HCT116 (cell line): ENCODE results near the gene ADAMTS14. TPM values are rescaled to one million over a fixed set of nuclear protein-coding genes. Genes with fewer than 3 reads are reported as not detected.

Experiments
- ATAC-seq: fragments of 200-7000 bp; cut with Tn5 transposase; 2 replicates; pipeline ENCODE4 v1.9.1; 2020; ENCODE audit warnings: mild to moderate bottlenecking, moderate library complexity
- BruUV-seq: library from RNA; stranded (reverse); fragments of 400-500 nt; replicated peaks from 2 replicates; lab custom pipeline; 2021; lab: Mats Ljungman, UMichigan
- CTCF ChIA-PET: fragments of 300-600 bp; sonication (Branson Sonifier 250); formaldehyde crosslinking; loops from one replicate; lab custom pipeline; 2021; ENCODE audit warnings: antibody characterized with exemption; lab: Charles Lee
- POLR2A ChIA-PET: fragments of 300-600, 350-600 bp; sonication (Branson Sonifier 250); formaldehyde crosslinking; loops from one replicate; lab custom pipeline; 2021; ENCODE audit warnings: antibody characterized with exemption; lab: Charles Lee
- RAD21 ChIA-PET, 2 experiments: fragments of 300-600 bp; sonication (Branson Sonifier 250); formaldehyde crosslinking; loops; one replicate each; lab custom pipeline; 2023; ENCODE audit warnings: low total read pairs in 2 of 2; ENCODE audit not compliant: uncharacterized antibody in 2 of 2, unreplicated experiment in 2 of 2, low non-redundant PET in 1 of 2; lab: Charles Lee
- DNase-seq: peaks from one replicate; pipeline ENCODE4 v3.0.0-alpha.2; 2010; ENCODE audit warnings: low read depth, low spot score
- H2AFZ ChIP-seq: fragments of 200-600 bp; shearing (Covaris generic), sonication (generic); 2 replicates; pipeline ENCODE4 v1.6.1; 2017; ENCODE audit warnings: low read depth, mixed run types, mixed read lengths, antibody characterized with exemption, low read length; ENCODE audit not compliant: poor library complexity, severe bottlenecking
- H3K27ac ChIP-seq: 2 replicates; pipeline ENCODE4 v1.5.1; 2012; ENCODE audit warnings: low read depth, low read length
- H3K27me3 ChIP-seq: fragments of 200-600 bp; sonication (generic); 2 replicates; pipeline ENCODE4 v1.6.1; 2016; ENCODE audit warnings: mixed run types, low read length, mixed read lengths; ENCODE audit not compliant: insufficient read depth
- H3K36me3 ChIP-seq, 2 experiments: fragments of 200-500 bp in 1 of 2; fragments of 200-600 bp in 1 of 2; sonication (Bioruptor generic) in 1 of 2; sonication (generic) in 1 of 2; 2 replicates each; pipeline versions ENCODE4 v1.5.1 to v1.6.1; 2014 to 2016; ENCODE audit warnings: low read length in 2 of 2, inconsistent platforms in 1 of 2, mixed read lengths in 1 of 2, mixed run types in 1 of 2; ENCODE audit not compliant: insufficient read depth in 2 of 2, control insufficient read depth in 1 of 2
- H3K4me1 ChIP-seq, 2 experiments: fragments of 200-600 bp in 1 of 2; sonication (generic) in 1 of 2; 2 replicates each; pipeline versions ENCODE4 v1.5.1 to v1.6.1; 2012 to 2017; ENCODE audit warnings: low read length in 2 of 2, inconsistent platforms in 1 of 2, mild to moderate bottlenecking in 1 of 2, mixed read lengths in 1 of 2, mixed run types in 1 of 2, moderate library complexity in 1 of 2; ENCODE audit not compliant: insufficient read depth in 2 of 2, control insufficient read depth in 1 of 2
- H3K4me2 ChIP-seq: fragments of 200-600 bp; sonication (generic); 2 replicates; pipeline ENCODE4 v1.6.1; 2017; ENCODE audit warnings: mixed run types, low read length, mixed read lengths
- H3K4me3 ChIP-seq, 2 experiments: fragments of 200-600 bp in 1 of 2; sonication (generic) in 1 of 2; replicated peaks in 1 of 2; 2 replicates each; pipeline ENCODE4 v1.5.1; 2011 to 2016; ENCODE audit warnings: low read length in 2 of 2, control low read depth in 1 of 2, low read depth in 1 of 2, mild to moderate bottlenecking in 1 of 2, mixed read lengths in 1 of 2, mixed run types in 1 of 2
- H3K79me2 ChIP-seq: fragments of 200-600 bp; sonication (generic); 2 replicates; pipeline ENCODE4 v1.6.1; 2017; ENCODE audit warnings: mild to moderate bottlenecking, mixed run types, low read length, moderate library complexity, mixed read lengths; ENCODE audit not compliant: insufficient read depth
- H3K9ac ChIP-seq: fragments of 200-600 bp; sonication (generic); 2 replicates; pipeline ENCODE4 v1.6.1; 2016; ENCODE audit warnings: low read length, mixed read lengths
- H3K9me2 ChIP-seq: fragments of 200-600 bp; sonication (generic), shearing (Covaris generic); 2 replicates; pipeline ENCODE4 v1.6.1; 2017; ENCODE audit warnings: mixed run types, mild to moderate bottlenecking, moderate library complexity; ENCODE audit not compliant: insufficient read depth
- H3K9me3 ChIP-seq, 2 experiments: fragments of 200-500 bp in 1 of 2; fragments of 200-600 bp in 1 of 2; sonication (Bioruptor generic) in 1 of 2; sonication (generic) in 1 of 2; 2 replicates each; pipeline ENCODE4 v1.6.1; 2014 to 2017; ENCODE audit warnings: low read length in 2 of 2, mixed read lengths in 2 of 2, inconsistent platforms in 1 of 2, low read depth in 1 of 2, mild to moderate bottlenecking in 1 of 2, mixed run types in 1 of 2, moderate library complexity in 1 of 2; ENCODE audit not compliant: control insufficient read depth in 1 of 2, insufficient read depth in 1 of 2
- H4K20me1 ChIP-seq: fragments of 200-600 bp; sonication (generic), shearing (Covaris generic); 2 replicates; pipeline ENCODE4 v1.6.1; 2017; ENCODE audit warnings: mixed run types, mild to moderate bottlenecking, moderate library complexity; ENCODE audit not compliant: insufficient read depth
- CEBPB ChIP-seq: IDR thresholded peaks from 2 replicates; pipeline ENCODE4 v1.6.1; 2012; ENCODE audit warnings: low read depth
- ELF1 ChIP-seq: IDR thresholded peaks from 2 replicates; pipeline ENCODE4 v1.6.1; 2012; ENCODE audit warnings: low read depth, borderline replicate concordance
- EZH2 ChIP-seq: fragments of 200-600 bp; sonication (generic); IDR thresholded peaks from 2 replicates; pipeline ENCODE4 v1.6.1; 2017; ENCODE audit warnings: antibody characterized with exemption, mixed run types
- EZH2phosphoT487 ChIP-seq: fragments of 200-600 bp; IDR thresholded peaks from 2 replicates; pipeline ENCODE4 v1.6.1; 2018; ENCODE audit warnings: antibody characterized with exemption, borderline replicate concordance
- REST ChIP-seq: IDR thresholded peaks from 2 replicates; pipeline ENCODE4 v1.6.1; 2012; ENCODE audit warnings: low read depth
- SP1 ChIP-seq: IDR thresholded peaks from 2 replicates; pipeline ENCODE4 v1.6.1; 2012; ENCODE audit warnings: low read depth
- ZFX ChIP-seq: fragments of 450-650 bp; IDR thresholded peaks from 2 replicates; pipeline ENCODE4 v1.6.1; 2017
- ZNF274 ChIP-seq: fragments of 200-500 bp; sonication (Bioruptor generic); IDR thresholded peaks from 2 replicates; pipeline ENCODE4 v1.6.1; 2014; ENCODE audit warnings: mild to moderate bottlenecking, low read depth, low read length, inconsistent platforms
- intact Hi-C: fragments of 100-400 bp; cut with micrococcal nuclease; formaldehyde crosslinking; loops from 2 replicates; pipeline ENCODE4 v1.10.0; 2022
- total RNA-seq: library from RNA; stranded (reverse); gene quantifications from one replicate; pipeline ENCODE4 v1.2.1, GENCODE V29; 2021; ENCODE audit not compliant: unreplicated experiment

ADAMTS14 gene
- total RNA-seq, 1 experiment from 2014 or later: 13.2 TPM

GRCh38 chr10:70799124-70799523 lies 126.8 kb downstream of the ADAMTS14 start:
- H3K36me3 ChIP-seq: no peaks in the 10 kb centered on the region
- POLR2A ChIA-PET: no interaction called here
- no peak overlapping the region for H3K4me3 ChIP-seq
- H3K9ac ChIP-seq: no peak overlapping the region
- ATAC-seq (no peak), DNase-seq (no peak)
- H3K9me2 ChIP-seq: no peaks in the 10 kb centered on the region
- H3K9me3 ChIP-seq: no peaks in the 10 kb centered on the region
- H2AFZ ChIP-seq: no peak overlapping the region
- no peak overlapping the region for H3K27ac ChIP-seq
- intact Hi-C loops: no loop called here
- no peak overlapping the region for H3K4me2 ChIP-seq
- 0 out of 4 replicates have a peak, but pooled peaks cover 0 to 2% of the 10 kb centered on the region in 2 experiments for H3K4me1 ChIP-seq
- no peaks in the 10 kb centered on the region for H3K79me2 ChIP-seq
- H4K20me1 ChIP-seq: no peaks in the 10 kb centered on the region
- BruUV-seq: no TSS peak
- H3K27me3 ChIP-seq: no peaks in the 10 kb centered on the region
- TF ChIP-seq REST (no peak), CEBPB (no peak), EZH2 (no peak), ZFX (no peak)
- RAD21 ChIA-PET: no interaction called here
- CTCF ChIA-PET: no interaction called here

- Histone ChIP-seq H3K36me3 (no peaks in the 10 kb centered on the region), H2AFZ (no peak overlapping the region), H3K9ac (no peak overlapping the region), H3K79me2 (no peaks in the 10 kb centered on the region), H3K4me3 (no peak overlapping the region), H4K20me1 (no peaks in the 10 kb centered on the region), H3K9me3 (no peaks in the 10 kb centered on the region), H3K4me1 (peaks cover 0 to 8% of the 10 kb centered on the region in 2 experiments; a peak in 1 of 4 replicates), H3K9me2 (no peaks in the 10 kb centered on the region), H3K27ac (no peak overlapping the region), H3K27me3 (no peaks in the 10 kb centered on the region), H3K4me2 (no peak overlapping the region)
- ChIA-PET POLR2A (no interaction called here), RAD21 (no interaction called here), CTCF (no interaction called here)
- DNase-seq (no peak), ATAC-seq (no peak)
- intact Hi-C loops: no loop called here
- TF ChIP-seq EZH2 (no peak), SP1 (no peak), ELF1 (no peak), EZH2phosphoT487 (no peak), REST (no peak), CEBPB (no peak), ZNF274 (no peak)
- BruUV-seq: no TSS peak
These were observed 129.5 kb downstream of the ADAMTS14 start for GRCh38 chr10:70801854-70802253.
